ENCODE measurements around the gene TOR1AIP2. TPM values are rescaled to one million over a fixed set of nuclear protein-coding genes. Genes with fewer than 3 reads are reported as not detected.
A peak's percentile ranks its signal among the peaks of the same experiment; 100 is the strongest.

Gene TOR1AIP2
- polyA plus RNA-seq, 1 of the 3 experiments (the other 2 are of a cell fraction) = 12.7 TPM

DNA sequence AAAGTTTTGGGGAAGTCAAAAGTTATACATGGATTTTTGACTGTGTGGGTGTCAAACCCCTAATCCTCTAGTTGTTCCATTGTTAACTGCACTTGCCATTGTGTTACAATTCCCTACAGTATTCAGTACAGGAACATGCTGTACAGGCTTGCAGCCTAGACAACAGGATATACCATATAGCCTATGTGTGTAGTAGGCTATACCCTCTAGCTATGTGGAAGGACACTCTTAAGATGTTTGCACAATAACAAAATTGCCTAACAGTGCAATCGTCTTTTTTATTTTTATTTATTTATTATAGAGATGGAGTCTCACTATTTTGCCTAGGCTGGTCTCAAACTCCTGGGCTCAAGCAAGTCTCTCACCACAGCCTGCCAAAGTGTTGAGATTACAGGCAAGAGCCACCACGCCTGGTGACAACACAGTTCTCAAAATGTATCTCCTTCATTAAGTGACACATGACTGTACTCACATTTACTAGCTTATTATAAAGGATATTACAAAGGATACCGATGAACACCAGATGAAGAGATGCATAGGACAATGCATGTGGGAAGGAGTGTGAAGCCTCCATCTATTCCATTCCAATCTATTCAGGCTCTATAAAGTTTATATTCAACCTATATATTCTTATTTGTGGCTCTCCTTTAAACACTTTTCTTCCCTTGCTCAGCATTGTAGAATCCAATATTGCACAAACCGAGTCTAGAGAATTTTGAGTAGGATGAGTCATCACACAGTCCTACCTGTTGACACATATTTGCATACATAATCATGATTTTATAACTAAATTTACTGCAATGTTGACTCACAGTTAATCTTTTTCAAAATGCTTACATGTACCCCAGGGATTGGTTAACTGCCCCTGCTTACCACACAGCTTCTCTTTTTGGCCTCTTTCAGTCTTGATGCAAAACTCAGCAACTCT lies 48.6 kb upstream of the TOR1AIP2 start:
- peaks cover 15% of the 10 kb centered on the region for H3F3A ChIP-seq (replicated peaks; ENCODE audit: insufficient read depth)
- H3K27ac ChIP-seq (ENCODE audit: low read depth in 2 of 2, low read length in 1 of 2) = no peak overlapping the region
- peaks cover 0 to 8% of the 10 kb centered on the region in 2 experiments for H3K36me3 ChIP-seq (replicated peaks in 1 of 2; ENCODE audit: control insufficient read depth in 1 of 2, insufficient read depth in 2 of 2, low read length in 1 of 2)
- no peak overlapping the region for H3K4me3 ChIP-seq (ENCODE audit: low read depth in 2 of 2, low read length in 1 of 2)
- TF ChIP-seq FOSL2 (IDR thresholded peaks at IDR 0.05; ENCODE audit: borderline replicate concordance, low read depth) (peak; percentile 26; the same call in 1 of the 2 replicates), FOXJ3 (CRISPR knock-in tag; IDR thresholded peaks at IDR 0.05) (no peak), POLR2AphosphoS5 (IDR thresholded peaks at IDR 0.05; ENCODE audit: low read depth, low read length) (no peak), JUND (IDR thresholded peaks at IDR 0.05) (peak; percentile 18; the same call in 1 of the 2 replicates), TCF12 (IDR thresholded peaks at IDR 0.05) (no peak), GATA2 (CRISPR knock-in tag; IDR thresholded peaks at IDR 0.05) (no peak), TEAD4 (IDR thresholded peaks at IDR 0.05; ENCODE audit: borderline replicate concordance, insufficient read depth) (no peak), EZH2phosphoT487 (IDR thresholded peaks at IDR 0.05; ENCODE audit: borderline replicate concordance, low read depth) (no peak), MEF2A (IDR thresholded peaks at IDR 0.05; ENCODE audit: borderline replicate concordance, low read depth) (no peak), MXI1 (IDR thresholded peaks at IDR 0.05; ENCODE audit: low read depth, low read length) (no peak), SMC3 (IDR thresholded peaks at IDR 0.05; ENCODE audit: low read depth, low read length) (no peak)
- TF ChIP-seq, protein P1, sequence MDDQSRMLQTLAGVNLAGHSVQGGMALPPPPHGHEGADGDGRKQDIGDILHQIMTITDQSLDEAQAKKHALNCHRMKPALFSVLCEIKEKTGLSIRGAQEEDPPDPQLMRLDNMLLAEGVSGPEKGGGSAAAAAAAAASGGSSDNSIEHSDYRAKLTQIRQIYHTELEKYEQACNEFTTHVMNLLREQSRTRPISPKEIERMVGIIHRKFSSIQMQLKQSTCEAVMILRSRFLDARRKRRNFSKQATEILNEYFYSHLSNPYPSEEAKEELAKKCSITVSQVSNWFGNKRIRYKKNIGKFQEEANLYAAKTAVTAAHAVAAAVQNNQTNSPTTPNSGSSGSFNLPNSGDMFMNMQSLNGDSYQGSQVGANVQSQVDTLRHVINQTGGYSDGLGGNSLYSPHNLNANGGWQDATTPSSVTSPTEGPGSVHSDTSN (IDR thresholded peaks at IDR 0.05) = no peak
- TF ChIP-seq, protein P2, sequence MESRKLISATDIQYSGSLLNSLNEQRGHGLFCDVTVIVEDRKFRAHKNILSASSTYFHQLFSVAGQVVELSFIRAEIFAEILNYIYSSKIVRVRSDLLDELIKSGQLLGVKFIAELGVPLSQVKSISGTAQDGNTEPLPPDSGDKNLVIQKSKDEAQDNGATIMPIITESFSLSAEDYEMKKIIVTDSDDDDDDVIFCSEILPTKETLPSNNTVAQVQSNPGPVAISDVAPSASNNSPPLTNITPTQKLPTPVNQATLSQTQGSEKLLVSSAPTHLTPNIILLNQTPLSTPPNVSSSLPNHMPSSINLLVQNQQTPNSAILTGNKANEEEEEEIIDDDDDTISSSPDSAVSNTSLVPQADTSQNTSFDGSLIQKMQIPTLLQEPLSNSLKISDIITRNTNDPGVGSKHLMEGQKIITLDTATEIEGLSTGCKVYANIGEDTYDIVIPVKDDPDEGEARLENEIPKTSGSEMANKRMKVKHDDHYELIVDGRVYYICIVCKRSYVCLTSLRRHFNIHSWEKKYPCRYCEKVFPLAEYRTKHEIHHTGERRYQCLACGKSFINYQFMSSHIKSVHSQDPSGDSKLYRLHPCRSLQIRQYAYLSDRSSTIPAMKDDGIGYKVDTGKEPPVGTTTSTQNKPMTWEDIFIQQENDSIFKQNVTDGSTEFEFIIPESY (IDR thresholded peaks at IDR 0.05; ENCODE audit: borderline replicate concordance, low read depth) = no peak
- TF ChIP-seq, protein P3, sequence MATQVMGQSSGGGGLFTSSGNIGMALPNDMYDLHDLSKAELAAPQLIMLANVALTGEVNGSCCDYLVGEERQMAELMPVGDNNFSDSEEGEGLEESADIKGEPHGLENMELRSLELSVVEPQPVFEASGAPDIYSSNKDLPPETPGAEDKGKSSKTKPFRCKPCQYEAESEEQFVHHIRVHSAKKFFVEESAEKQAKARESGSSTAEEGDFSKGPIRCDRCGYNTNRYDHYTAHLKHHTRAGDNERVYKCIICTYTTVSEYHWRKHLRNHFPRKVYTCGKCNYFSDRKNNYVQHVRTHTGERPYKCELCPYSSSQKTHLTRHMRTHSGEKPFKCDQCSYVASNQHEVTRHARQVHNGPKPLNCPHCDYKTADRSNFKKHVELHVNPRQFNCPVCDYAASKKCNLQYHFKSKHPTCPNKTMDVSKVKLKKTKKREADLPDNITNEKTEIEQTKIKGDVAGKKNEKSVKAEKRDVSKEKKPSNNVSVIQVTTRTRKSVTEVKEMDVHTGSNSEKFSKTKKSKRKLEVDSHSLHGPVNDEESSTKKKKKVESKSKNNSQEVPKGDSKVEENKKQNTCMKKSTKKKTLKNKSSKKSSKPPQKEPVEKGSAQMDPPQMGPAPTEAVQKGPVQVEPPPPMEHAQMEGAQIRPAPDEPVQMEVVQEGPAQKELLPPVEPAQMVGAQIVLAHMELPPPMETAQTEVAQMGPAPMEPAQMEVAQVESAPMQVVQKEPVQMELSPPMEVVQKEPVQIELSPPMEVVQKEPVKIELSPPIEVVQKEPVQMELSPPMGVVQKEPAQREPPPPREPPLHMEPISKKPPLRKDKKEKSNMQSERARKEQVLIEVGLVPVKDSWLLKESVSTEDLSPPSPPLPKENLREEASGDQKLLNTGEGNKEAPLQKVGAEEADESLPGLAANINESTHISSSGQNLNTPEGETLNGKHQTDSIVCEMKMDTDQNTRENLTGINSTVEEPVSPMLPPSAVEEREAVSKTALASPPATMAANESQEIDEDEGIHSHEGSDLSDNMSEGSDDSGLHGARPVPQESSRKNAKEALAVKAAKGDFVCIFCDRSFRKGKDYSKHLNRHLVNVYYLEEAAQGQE (IDR thresholded peaks at IDR 0.05; ENCODE audit: low read depth, low read length) = no peak
- TF ChIP-seq, protein P4, sequence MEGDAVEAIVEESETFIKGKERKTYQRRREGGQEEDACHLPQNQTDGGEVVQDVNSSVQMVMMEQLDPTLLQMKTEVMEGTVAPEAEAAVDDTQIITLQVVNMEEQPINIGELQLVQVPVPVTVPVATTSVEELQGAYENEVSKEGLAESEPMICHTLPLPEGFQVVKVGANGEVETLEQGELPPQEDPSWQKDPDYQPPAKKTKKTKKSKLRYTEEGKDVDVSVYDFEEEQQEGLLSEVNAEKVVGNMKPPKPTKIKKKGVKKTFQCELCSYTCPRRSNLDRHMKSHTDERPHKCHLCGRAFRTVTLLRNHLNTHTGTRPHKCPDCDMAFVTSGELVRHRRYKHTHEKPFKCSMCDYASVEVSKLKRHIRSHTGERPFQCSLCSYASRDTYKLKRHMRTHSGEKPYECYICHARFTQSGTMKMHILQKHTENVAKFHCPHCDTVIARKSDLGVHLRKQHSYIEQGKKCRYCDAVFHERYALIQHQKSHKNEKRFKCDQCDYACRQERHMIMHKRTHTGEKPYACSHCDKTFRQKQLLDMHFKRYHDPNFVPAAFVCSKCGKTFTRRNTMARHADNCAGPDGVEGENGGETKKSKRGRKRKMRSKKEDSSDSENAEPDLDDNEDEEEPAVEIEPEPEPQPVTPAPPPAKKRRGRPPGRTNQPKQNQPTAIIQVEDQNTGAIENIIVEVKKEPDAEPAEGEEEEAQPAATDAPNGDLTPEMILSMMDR (IDR thresholded peaks at IDR 0.05) = no peak
- H3K9me3 ChIP-seq = no peaks in the 10 kb centered on the region
- H3K9me2 ChIP-seq = no peaks in the 10 kb centered on the region
- H2AFZ ChIP-seq (ENCODE audit: low read depth) = no peak overlapping the region
- no peak overlapping the region for H3K4me2 ChIP-seq
- H4K20me1 ChIP-seq (ENCODE audit: insufficient read depth) = no peaks in the 10 kb centered on the region
- no peaks in the 10 kb centered on the region for H3K79me2 ChIP-seq (ENCODE audit: insufficient read depth)
- no peaks in the 10 kb centered on the region for H3K27me3 ChIP-seq (ENCODE audit: insufficient read depth)
- H3K4me1 ChIP-seq (ENCODE audit: control insufficient read depth in 1 of 2, insufficient read depth in 2 of 2, low read depth in 1 of 2, low read length in 1 of 2) = no peaks in the 10 kb centered on the region; a peak in 2 of 4 replicates
- 76% methylated on average over 4 of the region's 4 CpGs for WGBS (ENCODE audit: low lambda C conversion rate)
- no peak overlapping the region for H3K9ac ChIP-seq
- DNase-seq = no peak
- ChIA-PET POLR2A (no interaction called here), CTCF (interaction anchor here (0.8 to 1.6 kb wide), 2 partner anchors 19 to 262 kb away, joined by 3 read pairs; no protein-coding TSS in a partner anchor)

Measured in SK-N-SH (cell line).